WTC11 (cell line): Measurements from ENCODE around the gene IL17RD. TPM values are rescaled to one million over a fixed set of nuclear protein-coding genes. Genes with fewer than 3 reads are reported as not detected.

Source experiments
- ATAC-seq: fragments of 200-7000 bp; cut with Tn5 transposase; 2 replicates; pipeline ENCODE4 v1.10.0; 2021; ENCODE audit warnings: mild to moderate bottlenecking, moderate library complexity
- CTCF ChIA-PET: fragments of 300-600 bp; sonication (Branson Sonifier 250); formaldehyde crosslinking; loops from one replicate; lab custom pipeline; 2021; ENCODE audit warnings: antibody characterized with exemption; lab: Charles Lee
- POLR2A ChIA-PET: fragments of 350-600 bp; sonication (Branson Sonifier 250); formaldehyde crosslinking; loops from one replicate; lab custom pipeline; 2021; ENCODE audit warnings: antibody characterized with exemption; lab: Charles Lee
- DNase-seq: peaks from one replicate; pipeline ENCODE4 v3.0.0; 2021; ENCODE audit warnings: low spot score
- H3K27ac Mint-ChIP-seq: 2 replicates; pipeline ENCODE4 v1.8.0; 2021; ENCODE audit warnings: mixed read lengths
- H3K27me3 Mint-ChIP-seq: 2 replicates; pipeline ENCODE4 v1.8.0; 2021; ENCODE audit warnings: low read depth, mild to moderate bottlenecking, moderate library complexity, mixed read lengths
- H3K36me3 Mint-ChIP-seq: 2 replicates; pipeline ENCODE4 v1.8.0; 2021; ENCODE audit warnings: mixed read lengths
- H3K4me1 Mint-ChIP-seq: 2 replicates; pipeline ENCODE4 v1.8.0; 2022; ENCODE audit warnings: mixed read lengths
- H3K4me3 Mint-ChIP-seq: 2 replicates; pipeline ENCODE4 v1.8.0; 2021; ENCODE audit warnings: mild to moderate bottlenecking, moderate library complexity, mixed read lengths
- H3K9me3 Mint-ChIP-seq: 2 replicates; pipeline ENCODE4 v1.8.0; 2021; ENCODE audit warnings: mixed read lengths
- ATF2 ChIP-seq: sonication (generic); formaldehyde crosslinking; IDR thresholded peaks from 2 replicates; pipeline ENCODE4 v1.8.1; 2022; ENCODE audit warnings: low read depth, missing genetic modification reagents, borderline replicate concordance
- ATF3 ChIP-seq: sonication (generic); formaldehyde crosslinking; conservative IDR thresholded peaks from 2 replicates; pipeline ENCODE4 v1.8.1; 2022; ENCODE audit warnings: mild to moderate bottlenecking, missing genetic modification reagents
- ATF6 ChIP-seq: sonication (generic); formaldehyde crosslinking; IDR thresholded peaks from 2 replicates; pipeline ENCODE4 v1.8.1; 2023; ENCODE audit warnings: mild to moderate bottlenecking, missing genetic modification reagents
- E2F5 ChIP-seq: sonication (generic); formaldehyde crosslinking; IDR thresholded peaks from 2 replicates; pipeline ENCODE4 v1.8.1; 2022; ENCODE audit warnings: mild to moderate bottlenecking, moderate library complexity, missing genetic modification reagents
- ELF4 ChIP-seq: sonication (generic); formaldehyde crosslinking; IDR thresholded peaks from 2 replicates; pipeline ENCODE4 v1.8.1; 2022; ENCODE audit warnings: low read depth, mild to moderate bottlenecking, moderate library complexity, missing genetic modification reagents
- FOXJ3 ChIP-seq: sonication (generic); formaldehyde crosslinking; IDR thresholded peaks from 2 replicates; pipeline ENCODE4 v1.9.0; 2021; ENCODE audit warnings: missing genetic modification reagents, mild to moderate bottlenecking, borderline replicate concordance
- HMGA2 ChIP-seq: fragments of 250-450 bp; sonication (Bioruptor Pico); IDR thresholded peaks from 2 replicates; pipeline ENCODE4 v1.4.0; 2021; ENCODE audit warnings: mild to moderate bottlenecking, moderate library complexity
- HMGXB4 ChIP-seq: sonication (generic); formaldehyde crosslinking; IDR thresholded peaks from 2 replicates; pipeline ENCODE4 v1.8.1; 2023; ENCODE audit warnings: mild to moderate bottlenecking, moderate library complexity, missing genetic modification reagents
- KAT7 ChIP-seq: sonication (generic); formaldehyde crosslinking; IDR thresholded peaks from 2 replicates; pipeline ENCODE4 v1.8.1; 2023; ENCODE audit warnings: missing genetic modification reagents, mild to moderate bottlenecking, borderline replicate concordance
- MAX ChIP-seq: sonication (generic); formaldehyde crosslinking; IDR thresholded peaks from 2 replicates; pipeline ENCODE4 v1.8.0; 2022; ENCODE audit warnings: mild to moderate bottlenecking, missing genetic modification reagents
- MYBL2 ChIP-seq: sonication (generic); formaldehyde crosslinking; IDR thresholded peaks from 2 replicates; pipeline ENCODE4 v1.8.1; 2023; ENCODE audit warnings: mild to moderate bottlenecking, moderate library complexity, missing genetic modification reagents
- NFYB ChIP-seq: sonication (generic); formaldehyde crosslinking; conservative IDR thresholded peaks from 2 replicates; pipeline ENCODE4 v1.8.0; 2022; ENCODE audit warnings: low read depth, missing genetic modification reagents
- NR1H2 ChIP-seq: sonication (generic); formaldehyde crosslinking; IDR thresholded peaks from 2 replicates; pipeline ENCODE4 v1.9.0; 2021; ENCODE audit warnings: mild to moderate bottlenecking, moderate library complexity, missing genetic modification reagents
- RORB ChIP-seq: fragments of 250-450 bp; sonication (Bioruptor Pico); IDR thresholded peaks from 2 replicates; pipeline ENCODE4 v1.9.0; 2021; ENCODE audit warnings: mild to moderate bottlenecking
- SMAD3 ChIP-seq: sonication (generic); formaldehyde crosslinking; IDR thresholded peaks from 2 replicates; pipeline ENCODE4 v1.8.0; 2022; ENCODE audit warnings: missing genetic modification reagents, mild to moderate bottlenecking, borderline replicate concordance
- SOX15 ChIP-seq: fragments of 250-450 bp; sonication (Bioruptor Pico); IDR thresholded peaks from 2 replicates; pipeline ENCODE4 v1.9.0; 2021; ENCODE audit warnings: mild to moderate bottlenecking
- ZNF232 ChIP-seq: sonication (generic); formaldehyde crosslinking; IDR thresholded peaks from 2 replicates; pipeline ENCODE4 v1.8.0; 2022; ENCODE audit warnings: mild to moderate bottlenecking, missing genetic modification reagents
- ZNF281 ChIP-seq: sonication (generic); formaldehyde crosslinking; IDR thresholded peaks from 2 replicates; pipeline ENCODE4 v1.8.0; 2023; ENCODE audit warnings: mild to moderate bottlenecking, missing genetic modification reagents
- ZNF416 ChIP-seq: fragments of 250-450 bp; sonication (Bioruptor Pico); IDR thresholded peaks from 2 replicates; pipeline ENCODE4 v1.9.0; 2021; ENCODE audit warnings: mild to moderate bottlenecking, inconsistent platforms
- ZNF423 ChIP-seq: fragments of 250-450 bp; sonication (Bioruptor Pico); IDR thresholded peaks from 2 replicates; pipeline ENCODE4 v2.1.2; 2022; ENCODE audit warnings: mild to moderate bottlenecking, moderate library complexity
- ZNF671 ChIP-seq: fragments of 250-450 bp; sonication (Bioruptor Pico); IDR thresholded peaks from 2 replicates; pipeline ENCODE4 v1.8.0; 2021; ENCODE audit warnings: mild to moderate bottlenecking
- total RNA-seq: library from RNA; stranded (reverse); gene quantifications from 3 replicates; pipeline ENCODE4 v1.2.3, GENCODE V29; 2021

The IL17RD gene
- total RNA-seq, 1 experiment from 2014 or later, result 72.9 TPM

- CTCF ChIA-PET, result interaction anchor here (1.4 kb wide), 1 partner anchor 9 kb away, joined by 4 read pairs; no protein-coding TSS in a partner anchor
- POLR2A ChIA-PET, result no interaction called here
- no peak overlapping the region for H3K4me3 Mint-ChIP-seq
- ATAC-seq (no peak), DNase-seq (no peak)
- H3K36me3 Mint-ChIP-seq, result peaks cover 32% of the 10 kb centered on the region
- H3K27me3 Mint-ChIP-seq, result no peaks in the 10 kb centered on the region
- TF ChIP-seq ATF6 (CRISPR knock-in tag) (no peak), ZNF671 (CRISPR knock-in tag) (no peak), MYBL2 (CRISPR knock-in tag) (no peak), NR1H2 (CRISPR knock-in tag) (no peak), RORB (CRISPR knock-in tag) (no peak), NFYB (CRISPR knock-in tag) (no peak)
- H3K27ac Mint-ChIP-seq, result 0 out of 2 replicates have a peak overlapping the region, but pooled peaks have one; percentile 41
- no peaks in the 10 kb centered on the region for H3K9me3 Mint-ChIP-seq
- H3K4me1 Mint-ChIP-seq, result peaks cover 21% of the 10 kb centered on the region
Measured at GRCh38 chr3:57091521-57092273, 73.5 kb downstream of the IL17RD start.

GRCh38 chr3:57089043-57089442, 76.1 kb downstream of the IL17RD start:
- peaks cover 11% of the 10 kb centered on the region for H3K36me3 Mint-ChIP-seq
- peaks cover 13% of the 10 kb centered on the region for H3K4me1 Mint-ChIP-seq
- no peaks in the 10 kb centered on the region for H3K9me3 Mint-ChIP-seq
- ChIA-PET CTCF (interaction anchor here (0.6 to 1.7 kb wide), 5 partner anchors 10 to 101 kb away, joined by 3 to 7 read pairs (median 4); no protein-coding TSS in a partner anchor), POLR2A (no interaction called here)
- ATAC-seq (no peak), DNase-seq (no peak)
- H3K27ac Mint-ChIP-seq, result peak overlapping the region; percentile 43; the same call in 1 of the 2 replicates
- H3K27me3 Mint-ChIP-seq, result no peaks in the 10 kb centered on the region
- no peak overlapping the region for H3K4me3 Mint-ChIP-seq
- no peak for TF ChIP-seq SMAD3 (CRISPR knock-in tag)
- TF ChIP-seq ZNF281 (CRISPR knock-in tag), result no peak
- no peak for TF ChIP-seq FOXJ3 (CRISPR knock-in tag)
- TF ChIP-seq KAT7 (CRISPR knock-in tag), result no peak
- no peak for TF ChIP-seq ELF4 (CRISPR knock-in tag)
- no peak for TF ChIP-seq SOX15
- TF ChIP-seq E2F5, result no peak
- TF ChIP-seq HMGXB4 (CRISPR knock-in tag), result no peak
- no peak for TF ChIP-seq HMGA2 (CRISPR knock-in tag)
- TF ChIP-seq ATF3 (CRISPR knock-in tag), result no peak
- TF ChIP-seq ATF6 (CRISPR knock-in tag), result no peak
- no peak for TF ChIP-seq ZNF232 (CRISPR knock-in tag)
- TF ChIP-seq ATF2 (CRISPR knock-in tag), result no peak
- TF ChIP-seq NR1H2 (CRISPR knock-in tag), result no peak
- TF ChIP-seq ZNF416 (CRISPR knock-in tag), result no peak
- no peak for TF ChIP-seq ZNF423
- no peak for TF ChIP-seq MAX
